Pancreas (tissue), 10 donors: ENCODE data around the gene CTRL. TPM values are rescaled to one million over a fixed set of nuclear protein-coding genes. Genes with fewer than 3 reads are reported as not detected.

Experiments
- ATAC-seq, 4 donors: fragments of 200-7000 bp; cut with Tn5 transposase; one replicate each; pipeline versions ENCODE4 v1.8.0 to v1.9.1; 2020; ENCODE audit warnings: mild to moderate bottlenecking in 4 of 4, moderate library complexity in 4 of 4
- DNase-seq, 6 donors: peaks; one replicate each; pipeline ENCODE4 v3.0.0-alpha.2; 2020
- FAIRE-seq: peaks from 2 replicates; lab custom pipeline; 2012; peaks lifted over from hg19 to GRCh38; lab: Jason Lieb, UNC
- H3K27ac ChIP-seq, 4 donors: fragments of 200-600 bp; sonication (generic); 1 replicate in 3 of 4; 2 replicates in 1 of 4; pipeline versions ENCODE4 v1.5.0 to v1.8.0; 2020
- H3K27me3 ChIP-seq, 4 donors: fragments of 200-600 bp; one replicate each; pipeline ENCODE4 v1.8.0; 2021
- H3K36me3 ChIP-seq, 3 donors: fragments of 200-600 bp; sonication (generic) in 1 of 3; one replicate each; pipeline versions ENCODE4 v1.5.0 to v1.8.0; 2020 to 2021
- H3K4me1 ChIP-seq, 3 donors: fragments of 200-600 bp; one replicate each; pipeline ENCODE4 v1.8.0; 2021
- H3K4me3 ChIP-seq, 4 donors: fragments of 200-600 bp; sonication (generic) in 2 of 4; one replicate each; pipeline versions ENCODE4 v1.5.0 to v1.8.0; 2020 to 2021
- H3K9me3 ChIP-seq, 4 donors: fragments of 200-600 bp; one replicate each; pipeline ENCODE4 v1.8.0; 2021
- CTCF ChIP-seq, 4 donors: fragments of 200-600 bp; sonication (generic) in 3 of 4; IDR thresholded peaks; one replicate each; pipeline versions ENCODE4 v1.5.0 to v1.8.0; 2021; ENCODE audit warnings: antibody characterized with exemption in 4 of 4
- WGBS, 2 donors: extraction: QIAGEN DNeasy Blood & Tissue Kit; methylation state at CpG; one replicate each; pipeline ENCODE4 v1.1.7; 2013; 5-methylcytosine and 5-hydroxymethylcytosine counted together
- intact Hi-C, 3 donors: fragments of 100-400 bp; cut with DNase I; formaldehyde crosslinking; loops; one replicate each; pipeline versions ENCODE4 v1.11.1 to v1.14.2; 2022
- polyA plus RNA-seq, 2 donors: library from polyadenylated mRNA; stranded (reverse); fragments of 200-250 nt; gene quantifications; one replicate each; pipeline ENCODE4 v1.2.3, GENCODE V29; 2013
- total RNA-seq, 6 donors: library from RNA; stranded (reverse); fragmentation: NEBNext Ultra II Directional in 4 of 6; extraction: Animal tissue kit (Norgen Biotek cat#: 25700) in 4 of 6; gene quantifications; one replicate each; pipeline versions ENCODE4 v1.2.1 to v1.2.4, GENCODE V29; 2021 to 2023
- donor health status: healthy with polysubstance abuse.
- donor health status: DM: no; HTN: no; CAD: no; lungs with moderate emphysema.
- donor health status: DM: no; HTN: no; CAD: no.
- donor health status: control.
- donor health status: control.
- donor health status: Bipolar disorder and iron deficiency.
- donor health status: DM: yes; HTN: yes; CAD: no.
- donor health status: DM: no; HTN: no; CAD: no.
- donor health status: DM: no; HTN: no; CAD: no.
- donor health status: DM: yes; HTN: yes; CAD: no.

The CTRL gene
- total and polyA plus RNA-seq, 8 donors, result 559 to 2,165 (median 673) TPM

GRCh38 chr16:67962135-67962534 is 30.5 kb upstream of the CTRL start:
- FAIRE-seq, result no peak
- intact Hi-C loops, result no loop called here
- H3K27ac ChIP-seq, result peak overlapping the region in 3 of 4 donors; percentile 16 to 55 (median 22)

GRCh38 chr16:67961551-67961957 is 29.9 kb upstream of the CTRL start:
- H3K36me3 ChIP-seq, result peaks cover 0 to 14% (median 0%) of the 10 kb centered on the region in 3 donors
- no peak for TF ChIP-seq CTCF (IDR thresholded peaks at IDR 0.05)
- no peaks in the 10 kb centered on the region for H3K27me3 ChIP-seq
- peak overlapping the region in 2 of 4 donors; percentile 34 to 55 for H3K27ac ChIP-seq
- no peak overlapping the region for H3K4me3 ChIP-seq
- H3K9me3 ChIP-seq, result no peaks in the 10 kb centered on the region
- H3K4me1 ChIP-seq, result peaks cover 11 to 30% (median 20%) of the 10 kb centered on the region in 3 donors
- peak; percentile 84 to 93 (median 90) for ATAC-seq
- intact Hi-C loops, result no loop called here
- FAIRE-seq, result no peak
- DNase-seq, result peak; percentile 92 to 99 (median 98)
- WGBS, 2 donors, result 21 to 23% methylated on average over 11 to 13 of the region's 13 CpGs

More at GRCh38 chr16:67962135-67962534, 30.5 kb upstream of the CTRL start:
- no peak for TF ChIP-seq CTCF (IDR thresholded peaks at IDR 0.05)
- Histone ChIP-seq H3K4me3 (no peak overlapping the region), H3K4me1 (peaks cover 15 to 36% (median 26%) of the 10 kb centered on the region in 3 donors), H3K9me3 (no peaks in the 10 kb centered on the region), H3K27me3 (no peaks in the 10 kb centered on the region), H3K36me3 (peaks cover 0 to 13% (median 0%) of the 10 kb centered on the region in 3 donors)
- DNase-seq, result peak in 1 of 6 donors; percentile 13
- no peak for ATAC-seq
- WGBS, 2 donors, result 95 to 97% methylated on average over 8 of the region's 8 CpGs

GRCh38 chr16:67959536-67960329 is 28.1 kb upstream of the CTRL start:
- DNase-seq (peak in 2 of 6 donors; percentile 23 to 35), FAIRE-seq (no peak), ATAC-seq (no peak)
- Histone ChIP-seq H3K4me3 (no peak overlapping the region), H3K4me1 (peaks cover 6 to 13% (median 13%) of the 10 kb centered on the region in 3 donors), H3K27me3 (no peaks in the 10 kb centered on the region), H3K27ac (no peak overlapping the region), H3K9me3 (no peaks in the 10 kb centered on the region), H3K36me3 (peaks cover 0 to 14% (median 0%) of the 10 kb centered on the region in 3 donors)
- TF ChIP-seq CTCF (IDR thresholded peaks at IDR 0.05), result no peak
- WGBS, 2 donors, result 82 to 83% methylated on average over 11 of the region's 11 CpGs
- intact Hi-C loops, result no loop called here

GRCh38 chr16:67957622-67958021 is 26.0 kb upstream of the CTRL start:
- H3K4me3 ChIP-seq, result no peak overlapping the region
- H3K36me3 ChIP-seq, result peaks cover 0 to 14% (median 0%) of the 10 kb centered on the region in 3 donors
- ATAC-seq (no peak), FAIRE-seq (no peak), DNase-seq (peak in 1 of 6 donors; percentile 48)
- intact Hi-C loops, result no loop called here
- TF ChIP-seq CTCF (IDR thresholded peaks at IDR 0.05), result no peak
- H3K27me3 ChIP-seq, result no peaks in the 10 kb centered on the region
- H3K9me3 ChIP-seq, result no peaks in the 10 kb centered on the region
- no peak overlapping the region for H3K27ac ChIP-seq
- WGBS, 2 donors, result 95 to 98% methylated on average over 9 of the region's 9 CpGs
- H3K4me1 ChIP-seq, result peaks cover 6 to 13% (median 11%) of the 10 kb centered on the region in 3 donors
